ENCODE results near the gene RAB11FIP4.
"Not testable (repeated sequence)": the region's sequence is repeated elsewhere in the genome, so short reads cannot be mapped to it uniquely, and the experiment has no call there.

RAB11FIP4 gene
- total RNA-seq, result 18.5 to 86.4 (median 75.6) reads per million in 3 experiments

GRCh38 chr17:31391496-31391949 is at the start of gene RAB11FIP4:
Gene RAB11FIP4 (plus strand): TSS chr17:31391675. CDS start chr17:31391853, 178 bp downstream.
- no peak for DNase-seq

GRCh38 chr17:31345191-31345747 is 46.2 kb upstream of the RAB11FIP4 start:
- DNase-seq, result not testable (repeated sequence)

- DNase-seq, result no peak
These were observed 42.0 kb upstream of the RAB11FIP4 start for GRCh38 chr17:31349454-31349853.

- DNase-seq, result no peak
These were observed 35.5 kb upstream of the RAB11FIP4 start for GRCh38 chr17:31355935-31356334.

- DNase-seq, result no peak
These were observed 34.4 kb upstream of the RAB11FIP4 start for GRCh38 chr17:31357091-31357490.

- no peak for DNase-seq
These were observed 33.6 kb upstream of the RAB11FIP4 start for GRCh38 chr17:31357839-31358394.

GRCh38 chr17:31364012-31364411 is 27.5 kb upstream of the RAB11FIP4 start:
- no peak for DNase-seq

GRCh38 chr17:31366088-31366487 is 25.4 kb upstream of the RAB11FIP4 start:
- no peak for DNase-seq

GRCh38 chr17:31369266-31369665 is 22.2 kb upstream of the RAB11FIP4 start:
- DNase-seq, result no peak

GRCh38 chr17:31371511-31372097 is 19.9 kb upstream of the RAB11FIP4 start:
- DNase-seq, result no peak

GRCh38 chr17:31373150-31374093 is 18.1 kb upstream of the RAB11FIP4 start:
- peak; percentile 57 for DNase-seq

- no peak for DNase-seq
These were observed 17.4 kb upstream of the RAB11FIP4 start for GRCh38 chr17:31374094-31374447.

GRCh38 chr17:31374503-31374902 is 17.0 kb upstream of the RAB11FIP4 start:
- no peak for DNase-seq

- no peak for DNase-seq
These were observed 12.8 kb upstream of the RAB11FIP4 start for GRCh38 chr17:31378638-31379037.

- DNase-seq, result no peak
These were observed 11.8 kb upstream of the RAB11FIP4 start for GRCh38 chr17:31379597-31380205.

GRCh38 chr17:31381165-31381668 is 10.3 kb upstream of the RAB11FIP4 start:
- DNase-seq, result no peak

- not testable (repeated sequence) for DNase-seq
These were observed 8.7 kb upstream of the RAB11FIP4 start for GRCh38 chr17:31382668-31383275.

- not testable (repeated sequence) for DNase-seq
These were observed 8.0 kb upstream of the RAB11FIP4 start for GRCh38 chr17:31383488-31383887.

GRCh38 chr17:31385428-31386285 is 5.8 kb upstream of the RAB11FIP4 start:
- no peak for DNase-seq

- DNase-seq, result no peak
These were observed 4.9 kb upstream of the RAB11FIP4 start for GRCh38 chr17:31386542-31387075.

GRCh38 chr17:31387438-31387837 is 4.0 kb upstream of the RAB11FIP4 start:
- no peak for DNase-seq

All from central memory CD4-positive, alpha-beta T cell (primary cell).